OCI-LY3 (cell line): ENCODE measurements around the gene GM2A.

Experiments used
- H2AFZ ChIP-seq: fragments of 200-600, 300-600 bp; shearing (Covaris generic); 2 replicates; pipeline ENCODE4 v1.6.0; 2014; ENCODE audit warnings: antibody characterized with exemption, low read depth, low read length
- H3K27ac ChIP-seq: fragments of 200-600, 300-600 bp; sonication (generic); 2 replicates; pipeline ENCODE4 v1.5.1; 2014; ENCODE audit warnings: mild to moderate bottlenecking, low read length, moderate library complexity, mixed read lengths
- H3K27me3 ChIP-seq: fragments of 200-600, 300-600 bp; sonication (generic); 2 replicates; pipeline ENCODE4 v1.6.1; 2014; ENCODE audit warnings: low read depth, low read length, mixed read lengths
- H3K36me3 ChIP-seq: fragments of 200-600, 300-600 bp; sonication (generic); replicated peaks from 2 replicates; pipeline ENCODE3; 2014; ENCODE audit warnings: low read depth, low read length, mixed read lengths
- H3K4me1 ChIP-seq: fragments of 300-600, 200-600 bp; sonication (generic); 2 replicates; pipeline ENCODE4 v1.6.1; 2014; ENCODE audit warnings: low read length, mixed read lengths
- H3K4me2 ChIP-seq: fragments of 200-600, 300-600 bp; sonication (generic); 2 replicates; pipeline ENCODE4 v1.6.1; 2014; ENCODE audit warnings: low read length, mixed read lengths
- H3K4me3 ChIP-seq: fragments of 300-600, 200-600 bp; sonication (generic); 2 replicates; pipeline ENCODE4 v1.5.1; 2014; ENCODE audit warnings: antibody characterized with exemption, mild to moderate bottlenecking, low read length, moderate library complexity
- H3K79me2 ChIP-seq: fragments of 300-600, 200-600 bp; shearing (Covaris generic); 2 replicates; pipeline ENCODE4 v1.6.1; 2014; ENCODE audit warnings: mild to moderate bottlenecking, low read length, mixed read lengths
- H3K9ac ChIP-seq: fragments of 300-600, 200-600 bp; shearing (Covaris generic); 2 replicates; pipeline ENCODE4 v1.6.0; 2014; ENCODE audit warnings: mild to moderate bottlenecking, low read length, moderate library complexity
- H3K9me3 ChIP-seq: fragments of 200-600, 300-600 bp; shearing (Covaris generic); 2 replicates; pipeline ENCODE4 v1.6.1; 2014; ENCODE audit warnings: low read length, mixed read lengths; ENCODE audit not compliant: insufficient read depth
- H4K20me1 ChIP-seq: fragments of 200-600, 300-600 bp; sonication (generic); 2 replicates; pipeline ENCODE4 v1.6.1; 2016; ENCODE audit warnings: low read length, mixed read lengths; ENCODE audit not compliant: insufficient read depth
- EZH2phosphoT487 ChIP-seq: fragments of 200-600 bp; shearing (Covaris generic); IDR thresholded peaks from 2 replicates; pipeline ENCODE4 v1.6.1; 2018; ENCODE audit warnings: antibody characterized with exemption, mixed run types, low read depth
- TF ChIP-seq, protein P1 (sequence below): fragments of 200-600, 300-600 bp; sonication (generic); IDR thresholded peaks from 2 replicates; pipeline ENCODE4 v1.5.1; 2014; ENCODE audit warnings: antibody characterized with exemption, low read length, low read depth

Gene GM2A

DNA sequence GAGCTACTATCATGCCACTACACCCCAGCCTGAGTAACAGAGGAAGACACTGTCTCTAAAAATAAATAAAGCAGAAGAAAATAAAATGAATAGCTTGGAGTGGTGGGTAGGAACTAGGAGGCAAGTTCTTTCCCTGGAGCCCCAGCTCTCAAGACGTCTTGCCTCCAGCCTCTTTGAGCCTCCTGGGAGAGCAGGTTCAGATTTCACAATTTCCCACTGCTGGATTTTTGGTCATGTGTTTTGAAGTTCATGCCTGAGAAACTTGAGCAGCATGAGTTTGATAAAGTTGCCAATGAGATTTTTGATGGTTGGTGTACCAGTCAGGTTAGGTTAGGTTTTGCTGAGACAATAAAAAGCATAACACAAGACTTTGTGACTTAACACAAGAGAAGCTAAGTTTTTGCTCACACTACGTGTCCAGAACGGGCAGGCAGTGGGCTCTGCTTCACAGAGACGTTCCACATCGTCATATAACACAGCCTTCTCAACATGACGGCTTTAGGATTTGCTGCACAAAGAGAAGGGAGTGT lies 25.0 kb upstream of the GM2A start:
- H3K27ac ChIP-seq, result no peak overlapping the region

DNA sequence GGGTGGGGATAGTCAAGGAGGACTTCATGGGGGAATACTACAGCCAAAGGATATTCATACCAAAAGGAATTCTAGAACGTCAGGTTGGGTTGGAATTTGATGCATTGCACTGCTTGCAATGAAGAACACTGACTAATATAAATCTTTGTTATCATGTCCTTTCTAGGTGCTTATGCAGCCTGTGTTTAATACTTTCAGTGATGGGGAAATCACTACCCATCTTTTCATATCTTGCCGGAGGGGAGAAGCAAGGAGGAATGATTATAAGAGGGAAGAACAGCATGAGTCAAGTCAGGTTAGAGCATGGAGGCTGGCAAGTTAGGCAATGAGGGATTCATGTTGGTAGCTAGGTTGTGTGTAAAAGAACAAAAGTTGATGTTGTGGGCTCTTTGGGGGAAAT lies 24.0 kb upstream of the GM2A start:
- peaks cover 15% of the 10 kb centered on the region for H3K4me1 ChIP-seq
- H3K36me3 ChIP-seq, result no peaks in the 10 kb centered on the region
- H3K4me2 ChIP-seq, result no peak overlapping the region
- no peak overlapping the region for H3K27ac ChIP-seq
- no peaks in the 10 kb centered on the region; the same call in 1 of the 2 replicates for H3K79me2 ChIP-seq
- TF ChIP-seq, protein P1, sequence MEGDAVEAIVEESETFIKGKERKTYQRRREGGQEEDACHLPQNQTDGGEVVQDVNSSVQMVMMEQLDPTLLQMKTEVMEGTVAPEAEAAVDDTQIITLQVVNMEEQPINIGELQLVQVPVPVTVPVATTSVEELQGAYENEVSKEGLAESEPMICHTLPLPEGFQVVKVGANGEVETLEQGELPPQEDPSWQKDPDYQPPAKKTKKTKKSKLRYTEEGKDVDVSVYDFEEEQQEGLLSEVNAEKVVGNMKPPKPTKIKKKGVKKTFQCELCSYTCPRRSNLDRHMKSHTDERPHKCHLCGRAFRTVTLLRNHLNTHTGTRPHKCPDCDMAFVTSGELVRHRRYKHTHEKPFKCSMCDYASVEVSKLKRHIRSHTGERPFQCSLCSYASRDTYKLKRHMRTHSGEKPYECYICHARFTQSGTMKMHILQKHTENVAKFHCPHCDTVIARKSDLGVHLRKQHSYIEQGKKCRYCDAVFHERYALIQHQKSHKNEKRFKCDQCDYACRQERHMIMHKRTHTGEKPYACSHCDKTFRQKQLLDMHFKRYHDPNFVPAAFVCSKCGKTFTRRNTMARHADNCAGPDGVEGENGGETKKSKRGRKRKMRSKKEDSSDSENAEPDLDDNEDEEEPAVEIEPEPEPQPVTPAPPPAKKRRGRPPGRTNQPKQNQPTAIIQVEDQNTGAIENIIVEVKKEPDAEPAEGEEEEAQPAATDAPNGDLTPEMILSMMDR, result no peak
- no peak for TF ChIP-seq EZH2phosphoT487
- no peaks in the 10 kb centered on the region for H3K27me3 ChIP-seq
- no peaks in the 10 kb centered on the region for H3K9me3 ChIP-seq
- no peak overlapping the region for H3K9ac ChIP-seq
- no peak overlapping the region for H2AFZ ChIP-seq
- H4K20me1 ChIP-seq, result no peaks in the 10 kb centered on the region
- H3K4me3 ChIP-seq, result no peak overlapping the region

More for the DNA sequence above, 25.0 kb upstream of the GM2A start:
- TF ChIP-seq, protein P1, result no peak
- no peak for TF ChIP-seq EZH2phosphoT487
- H3K27me3 ChIP-seq, result no peaks in the 10 kb centered on the region
- H3K4me3 ChIP-seq, result no peak overlapping the region
- H2AFZ ChIP-seq, result no peak overlapping the region
- no peak overlapping the region for H3K4me2 ChIP-seq
- H3K4me1 ChIP-seq, result peaks cover 16% of the 10 kb centered on the region
- H3K9me3 ChIP-seq, result no peaks in the 10 kb centered on the region
- H4K20me1 ChIP-seq, result no peaks in the 10 kb centered on the region
- no peak overlapping the region for H3K9ac ChIP-seq
- H3K36me3 ChIP-seq, result no peaks in the 10 kb centered on the region
- H3K79me2 ChIP-seq, result peaks cover 9% of the 10 kb centered on the region

DNA sequence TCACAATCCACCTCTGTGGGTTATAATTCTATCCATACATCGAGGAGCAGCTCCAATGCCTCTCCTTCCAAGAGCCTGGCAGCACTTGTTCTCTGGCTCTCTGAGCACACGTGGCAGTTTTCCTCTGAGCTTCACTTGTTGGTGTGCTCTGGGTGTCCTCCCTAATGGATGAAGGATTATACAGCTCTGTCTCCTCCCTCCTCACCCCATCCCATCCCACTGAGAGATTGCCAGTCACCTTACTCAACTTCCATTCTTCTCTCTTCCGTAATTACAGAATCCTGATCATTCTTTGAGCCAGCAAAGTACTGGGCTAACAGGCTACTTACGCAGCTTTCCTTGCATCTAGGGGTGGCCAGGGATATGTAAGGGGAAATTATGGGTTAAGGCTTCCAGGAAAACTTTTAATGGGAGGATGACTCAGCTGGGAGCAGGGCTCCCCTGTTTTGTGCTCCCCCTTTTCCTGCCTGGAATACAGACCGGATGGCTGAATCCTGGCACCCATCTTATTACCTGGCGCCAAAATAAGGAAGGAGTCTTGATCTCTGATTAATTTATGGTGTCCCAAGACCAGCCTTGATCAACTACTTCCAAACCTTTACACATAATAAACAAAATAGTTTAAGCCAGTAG lies 22.8 kb upstream of the GM2A start:
- Histone ChIP-seq H3K4me1 (peaks cover 15% of the 10 kb centered on the region), H3K27ac (no peak overlapping the region), H3K27me3 (no peaks in the 10 kb centered on the region), H3K9me3 (no peaks in the 10 kb centered on the region), H3K9ac (no peak overlapping the region), H3K36me3 (no peaks in the 10 kb centered on the region), H4K20me1 (no peaks in the 10 kb centered on the region), H2AFZ (no peak overlapping the region), H3K4me3 (no peak overlapping the region), H3K4me2 (no peak overlapping the region), H3K79me2 (no peaks in the 10 kb centered on the region)
- TF ChIP-seq, protein P1, result no peak
- no peak for TF ChIP-seq EZH2phosphoT487

DNA sequence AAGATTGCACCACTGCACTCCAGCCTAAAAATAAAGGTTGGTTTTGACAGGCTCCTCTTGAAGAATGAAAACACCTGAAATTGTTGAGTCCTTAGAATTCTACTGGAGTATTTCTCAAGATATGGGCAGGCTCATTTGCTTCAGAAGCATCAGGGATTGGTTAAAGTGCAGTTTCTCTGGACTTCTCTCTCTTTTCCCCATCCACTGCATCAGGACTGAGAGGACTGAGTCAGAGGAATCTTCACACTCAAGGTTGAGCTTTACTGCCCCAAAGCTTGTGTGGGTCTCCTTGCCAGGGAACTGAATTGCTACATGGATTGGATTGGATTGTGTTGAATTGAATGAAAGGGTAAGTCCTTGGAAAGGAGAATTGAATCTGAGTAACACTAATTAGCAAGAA lies 21.6 kb upstream of the GM2A start:
- H3K4me1 ChIP-seq, result peaks cover 11% of the 10 kb centered on the region
- no peaks in the 10 kb centered on the region for H3K27me3 ChIP-seq
- no peaks in the 10 kb centered on the region for H3K9me3 ChIP-seq
- no peak overlapping the region for H2AFZ ChIP-seq
- no peak for TF ChIP-seq EZH2phosphoT487
- TF ChIP-seq, protein P1, result no peak
- H3K9ac ChIP-seq, result no peak overlapping the region
- H3K36me3 ChIP-seq, result no peaks in the 10 kb centered on the region
- no peaks in the 10 kb centered on the region for H3K79me2 ChIP-seq
- no peak overlapping the region for H3K4me2 ChIP-seq
- H4K20me1 ChIP-seq, result no peaks in the 10 kb centered on the region
- no peak overlapping the region for H3K4me3 ChIP-seq
- H3K27ac ChIP-seq, result no peak overlapping the region
